DOHH2 (cell line): Measurements from ENCODE around the gene ZNF248.
"Not testable (repeated sequence)": the region's sequence is repeated elsewhere in the genome, so short reads cannot be mapped to it uniquely, and the experiment has no call there.

Experiments
- H3F3A ChIP-seq: fragments of 200-600 bp; sonication (generic), shearing (Covaris generic); 2 replicates; pipeline ENCODE4 v1.6.0; 2016; ENCODE audit warnings: antibody characterized with exemption, mild to moderate bottlenecking; ENCODE audit not compliant: control insufficient read depth, insufficient read depth
- H3K27ac ChIP-seq: fragments of 200-600 bp; sonication (generic); 2 replicates; pipeline ENCODE4 v1.5.1; 2014; ENCODE audit warnings: low read depth, mild to moderate bottlenecking, low read length, moderate library complexity
- H3K27me3 ChIP-seq: fragments of 200-600 bp; sonication (generic); 2 replicates; pipeline ENCODE4 v1.6.1; 2014; ENCODE audit warnings: mild to moderate bottlenecking, low read length, mixed read lengths; ENCODE audit not compliant: control insufficient read depth
- H3K36me3 ChIP-seq: fragments of 200-600 bp; sonication (generic); 2 replicates; pipeline ENCODE4 v1.6.1; 2014; ENCODE audit warnings: mild to moderate bottlenecking, low read length, moderate library complexity, mixed read lengths; ENCODE audit not compliant: control insufficient read depth
- H3K4me1 ChIP-seq: fragments of 200-600 bp; sonication (generic); 2 replicates; pipeline ENCODE4 v1.6.1; 2014; ENCODE audit warnings: mild to moderate bottlenecking, low read length, mixed read lengths; ENCODE audit not compliant: control insufficient read depth
- H3K4me2 ChIP-seq: fragments of 200-600 bp; sonication (generic); 2 replicates; pipeline ENCODE4 v1.6.0; 2014; ENCODE audit warnings: mild to moderate bottlenecking, low read length, moderate library complexity
- H3K4me3 ChIP-seq: fragments of 200-600 bp; sonication (generic); 2 replicates; pipeline ENCODE4 v1.5.1; 2014; ENCODE audit warnings: mild to moderate bottlenecking, low read length, mixed read lengths
- H3K79me2 ChIP-seq: fragments of 200-600 bp; sonication (generic); 2 replicates; pipeline ENCODE4 v1.6.1; 2014; ENCODE audit warnings: mild to moderate bottlenecking, low read length, mixed read lengths; ENCODE audit not compliant: control insufficient read depth
- H3K9me2 ChIP-seq: fragments of 200-600 bp; sonication (generic); replicated peaks from 2 replicates; pipeline ENCODE4 v1.6.1; 2014; ENCODE audit warnings: mild to moderate bottlenecking, low read length, mixed read lengths; ENCODE audit not compliant: control insufficient read depth
- H3K9me3 ChIP-seq: fragments of 200-600 bp; sonication (generic); 2 replicates; pipeline ENCODE4 v1.6.1; 2014; ENCODE audit warnings: antibody characterized with exemption, low read length, mixed read lengths; ENCODE audit not compliant: control insufficient read depth, insufficient read depth
- H4K20me1 ChIP-seq: fragments of 200-600 bp; sonication (generic); 2 replicates; pipeline ENCODE4 v1.6.0; 2014; ENCODE audit warnings: low read depth, mild to moderate bottlenecking, antibody characterized with exemption, low read length, moderate library complexity; ENCODE audit not compliant: control insufficient read depth, insufficient read depth
- CTCF ChIP-seq: fragments of 200-600 bp; sonication (generic); IDR thresholded peaks from one replicate; pipeline ENCODE4 v1.5.1; 2014; ENCODE audit warnings: antibody characterized with exemption, mild to moderate bottlenecking, low read depth, low read length; ENCODE audit not compliant: poor library complexity, severe bottlenecking
- EZH2phosphoT487 ChIP-seq: fragments of 200-600 bp; sonication (generic); IDR thresholded peaks from 2 replicates; pipeline ENCODE4 v1.6.1; 2017; ENCODE audit warnings: borderline replicate concordance, mild to moderate bottlenecking, antibody characterized with exemption, low read length, moderate library complexity, mixed read lengths

The ZNF248 gene

GRCh38 chr10:37739181-37739580 is 118.2 kb downstream of the ZNF248 start:
- TF ChIP-seq CTCF = no peak
- no peak for TF ChIP-seq EZH2phosphoT487
- Histone ChIP-seq H3K79me2 (no peaks in the 10 kb centered on the region), H3K4me1 (no peaks in the 10 kb centered on the region), H3K4me2 (no peak overlapping the region), H3K27ac (no peak overlapping the region), H3F3A (no peaks in the 10 kb centered on the region), H3K27me3 (no peaks in the 10 kb centered on the region), H3K36me3 (no peaks in the 10 kb centered on the region), H3K9me3 (no peaks in the 10 kb centered on the region), H3K9me2 (no peaks in the 10 kb centered on the region), H3K4me3 (no peak overlapping the region), H4K20me1 (no peaks in the 10 kb centered on the region)

GRCh38 chr10:37738241-37738640 is 119.2 kb downstream of the ZNF248 start:
- not testable (repeated sequence) for H3K4me3 ChIP-seq, H4K20me1 ChIP-seq, H3K79me2 ChIP-seq, H3K4me1 ChIP-seq, H3K4me2 ChIP-seq, H3F3A ChIP-seq, H3K27ac ChIP-seq, H3K36me3 ChIP-seq, H3K27me3 ChIP-seq, H3K9me3 ChIP-seq, H3K9me2 ChIP-seq

GRCh38 chr10:37737336-37737735 is 120.1 kb downstream of the ZNF248 start:
- H3K36me3 ChIP-seq = no peaks in the 10 kb centered on the region
- H3F3A ChIP-seq = no peaks in the 10 kb centered on the region
- H3K4me3 ChIP-seq = no peak overlapping the region
- H3K9me2 ChIP-seq = no peaks in the 10 kb centered on the region
- H3K9me3 ChIP-seq = no peaks in the 10 kb centered on the region
- H3K27ac ChIP-seq = no peak overlapping the region
- TF ChIP-seq CTCF = no peak
- TF ChIP-seq EZH2phosphoT487 = no peak
- no peaks in the 10 kb centered on the region for H4K20me1 ChIP-seq
- no peaks in the 10 kb centered on the region for H3K4me1 ChIP-seq
- H3K27me3 ChIP-seq = no peaks in the 10 kb centered on the region
- H3K79me2 ChIP-seq = no peaks in the 10 kb centered on the region
- no peak overlapping the region for H3K4me2 ChIP-seq

GRCh38 chr10:37736120-37736519 is 121.3 kb downstream of the ZNF248 start:
- no peaks in the 10 kb centered on the region for H3K4me1 ChIP-seq
- H4K20me1 ChIP-seq = no peaks in the 10 kb centered on the region

More at GRCh38 chr10:37736120-37736519, 121.3 kb downstream of the ZNF248 start:
- no peaks in the 10 kb centered on the region for H3F3A ChIP-seq
- TF ChIP-seq CTCF = no peak
- no peak for TF ChIP-seq EZH2phosphoT487
- H3K27ac ChIP-seq = no peak overlapping the region
- no peak overlapping the region for H3K4me2 ChIP-seq
- no peaks in the 10 kb centered on the region for H3K9me3 ChIP-seq
- H3K4me3 ChIP-seq = no peak overlapping the region
- H3K27me3 ChIP-seq = no peaks in the 10 kb centered on the region
- H3K36me3 ChIP-seq = no peaks in the 10 kb centered on the region
- no peaks in the 10 kb centered on the region for H3K9me2 ChIP-seq
- H3K79me2 ChIP-seq = no peaks in the 10 kb centered on the region
